Measurements from ENCODE around the gene UCK2.

Gene UCK2

GRCh38 chr1:165938844-165939243 lies 111.4 kb downstream of the UCK2 start:
- DNase-seq (ENCODE audit: low read depth): no peak

GRCh38 chr1:165941531-165941930 lies 114.1 kb downstream of the UCK2 start:
- DNase-seq (ENCODE audit: low read depth): no peak

GRCh38 chr1:165942062-165942461 lies 114.6 kb downstream of the UCK2 start:
- no peak for DNase-seq (ENCODE audit: low read depth)

GRCh38 chr1:165942927-165943597 lies 115.6 kb downstream of the UCK2 start:
- DNase-seq (ENCODE audit: low read depth): no peak

- DNase-seq (ENCODE audit: low read depth): no peak
These were observed 118.5 kb downstream of the UCK2 start for GRCh38 chr1:165945911-165946310.

- no peak for DNase-seq (ENCODE audit: low read depth)
These were observed 120.5 kb downstream of the UCK2 start for GRCh38 chr1:165947797-165948455.

GRCh38 chr1:165949335-165950130 lies 122.1 kb downstream of the UCK2 start:
- DNase-seq (ENCODE audit: low read depth): no peak

- DNase-seq (ENCODE audit: low read depth): no peak
These were observed 127.5 kb downstream of the UCK2 start for GRCh38 chr1:165954940-165955339.

- no peak for DNase-seq (ENCODE audit: low read depth)
These were observed 130.9 kb downstream of the UCK2 start for GRCh38 chr1:165958306-165958705.

GRCh38 chr1:165960136-165960535 lies 132.7 kb downstream of the UCK2 start:
- no peak for DNase-seq (ENCODE audit: low read depth)

GRCh38 chr1:165960881-165961280 lies 133.5 kb downstream of the UCK2 start:
- no peak for DNase-seq (ENCODE audit: low read depth)
